IPS DF 6.9 (cell line): ENCODE measurements around the gene LBX2.
A peak's percentile ranks its signal among the peaks of the same experiment; 100 is the strongest.
"Not testable (repeated sequence)": the region's sequence is repeated elsewhere in the genome, so short reads cannot be mapped to it uniquely, and the experiment has no call there.

ENCODE experiments used
- DNase-seq: peaks from one replicate; pipeline ENCODE4 v3.0.0-alpha.2; 2013; ENCODE audit warnings: low read depth, low spot score
- H3K27ac ChIP-seq: one replicate; pipeline ENCODE4 v1.5.1; 2013; ENCODE audit warnings: low read length, control low read depth
- H3K27me3 ChIP-seq: 2 replicates; pipeline ENCODE4 v1.6.1; 2013; ENCODE audit warnings: mild to moderate bottlenecking, low read length; ENCODE audit not compliant: control insufficient read depth, insufficient read depth
- H3K36me3 ChIP-seq: 2 replicates; pipeline ENCODE4 v1.6.1; 2013; ENCODE audit warnings: low read length; ENCODE audit not compliant: control insufficient read depth, insufficient read depth
- H3K4me1 ChIP-seq: 2 replicates; pipeline ENCODE4 v1.6.1; 2013; ENCODE audit warnings: low read length; ENCODE audit not compliant: control insufficient read depth, insufficient read depth
- H3K4me3 ChIP-seq: 2 replicates; pipeline ENCODE4 v1.5.1; 2013; ENCODE audit warnings: mild to moderate bottlenecking, low read length
- H3K9me3 ChIP-seq: 2 replicates; pipeline ENCODE4 v1.6.1; 2013; ENCODE audit warnings: low read length, inconsistent platforms; ENCODE audit not compliant: control insufficient read depth, insufficient read depth
- WGBS: extraction: QIAGEN DNeasy Blood & Tissue Kit; methylation state at CpG from one replicate; pipeline ENCODE4 v1.1.7; 2013; ENCODE audit warnings: mixed read lengths, missing lambda C conversion rate; ENCODE audit not compliant: insufficient read length, insufficient coverage; 5-methylcytosine and 5-hydroxymethylcytosine counted together

The LBX2 gene

DNA sequence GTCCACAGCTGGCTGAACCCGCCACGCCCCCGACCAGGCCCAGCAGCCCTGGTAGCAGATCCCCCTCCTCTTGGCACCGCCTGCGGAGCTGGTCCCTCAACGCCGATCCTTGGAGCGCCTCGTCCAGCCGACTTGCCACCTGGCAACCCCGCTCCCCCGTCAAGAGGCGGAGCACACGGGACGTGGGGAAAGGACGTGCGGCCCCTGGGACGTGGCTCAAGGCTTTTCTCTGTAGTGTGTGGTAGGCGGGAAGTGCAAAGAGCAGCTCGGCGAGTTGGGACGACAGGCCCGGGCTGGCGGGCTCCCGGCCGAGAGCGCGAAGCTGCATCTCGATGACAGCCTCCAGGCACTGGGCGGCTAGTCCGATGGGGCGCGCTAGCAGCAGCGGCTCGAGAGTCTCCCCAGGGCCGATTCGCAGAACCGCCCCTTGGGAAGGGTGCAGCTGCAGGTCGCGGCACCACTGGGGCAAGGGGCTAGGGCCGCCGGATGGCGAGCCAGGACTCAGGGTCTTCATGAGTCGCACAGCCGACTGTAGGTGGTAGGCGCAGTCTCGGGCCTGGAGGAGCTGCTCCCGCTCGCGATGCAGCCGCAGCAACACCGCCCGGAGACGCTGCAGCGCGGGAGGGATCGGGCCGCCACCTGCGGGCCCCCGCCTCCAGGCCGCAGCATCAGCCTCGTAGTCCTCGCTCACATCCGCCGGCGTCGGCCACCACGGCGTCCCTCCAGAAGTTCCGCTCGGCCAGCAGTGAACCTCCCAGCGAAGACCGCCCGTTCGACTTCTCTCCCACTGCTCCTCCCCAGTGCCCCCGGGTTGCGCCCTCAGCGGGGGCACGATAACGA is 17.2 kb downstream of the LBX2 start:
- WGBS = no CpG with 5 or more reads among the region's 80 CpGs
- Histone ChIP-seq H3K4me3 (peak overlapping the region; percentile 58), H3K9me3 (no peaks in the 10 kb centered on the region), H3K36me3 (no peaks in the 10 kb centered on the region), H3K4me1 (peaks cover 6% of the 10 kb centered on the region), H3K27me3 (no peaks in the 10 kb centered on the region), H3K27ac (no peak overlapping the region)
- no peak for DNase-seq

GRCh38 chr2:74481431-74481830 is 18.0 kb downstream of the LBX2 start:
- H3K27me3 ChIP-seq = no peaks in the 10 kb centered on the region
- no peak for DNase-seq
- no peaks in the 10 kb centered on the region for H3K9me3 ChIP-seq
- peaks cover 6% of the 10 kb centered on the region for H3K4me1 ChIP-seq
- no peak overlapping the region for H3K27ac ChIP-seq
- H3K4me3 ChIP-seq = peak overlapping the region; percentile 58; the same call in 1 of the 2 replicates
- no CpG with 5 or more reads among the region's 3 CpGs for WGBS
- no peaks in the 10 kb centered on the region for H3K36me3 ChIP-seq

DNA sequence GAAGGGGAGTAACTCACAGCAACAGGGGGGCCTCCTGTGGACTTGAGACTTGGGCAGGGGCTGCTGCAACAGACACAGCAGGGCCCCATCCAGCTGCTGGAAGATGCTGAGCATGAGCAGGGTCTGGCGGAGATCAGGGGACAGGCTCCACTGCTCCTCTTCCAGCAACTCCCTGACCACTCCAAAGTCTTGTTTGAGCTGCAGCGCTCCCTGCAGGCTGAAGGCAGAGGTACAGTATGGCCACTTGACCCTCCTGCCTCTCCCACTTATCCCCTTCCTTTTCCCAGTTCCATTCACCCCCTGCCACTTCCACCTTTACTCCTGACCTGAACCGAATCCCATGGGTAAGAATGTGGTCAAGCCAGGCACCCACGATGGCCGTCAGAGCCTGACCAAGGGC is 24.5 kb downstream of the LBX2 start:
- no peaks in the 10 kb centered on the region for H3K9me3 ChIP-seq
- WGBS = no CpG with 5 or more reads among the region's 5 CpGs
- H3K4me3 ChIP-seq = no peak overlapping the region
- no peaks in the 10 kb centered on the region for H3K27me3 ChIP-seq
- H3K36me3 ChIP-seq = peaks cover 5% of the 10 kb centered on the region; the same call in 1 of the 2 replicates
- DNase-seq = no peak
- no peaks in the 10 kb centered on the region for H3K4me1 ChIP-seq
- H3K27ac ChIP-seq = no peak overlapping the region

GRCh38 chr2:74474481-74474880 is 24.9 kb downstream of the LBX2 start:
- Histone ChIP-seq H3K4me3 (no peak overlapping the region), H3K36me3 (peaks cover 5% of the 10 kb centered on the region; the same call in 1 of the 2 replicates), H3K27ac (no peak overlapping the region), H3K4me1 (no peaks in the 10 kb centered on the region), H3K9me3 (no peaks in the 10 kb centered on the region), H3K27me3 (no peaks in the 10 kb centered on the region)
- no CpG with 5 or more reads among the region's 6 CpGs for WGBS
- no peak for DNase-seq

- Histone ChIP-seq H3K36me3 (peaks cover 5% of the 10 kb centered on the region; the same call in 1 of the 2 replicates), H3K9me3 (no peaks in the 10 kb centered on the region), H3K4me1 (no peaks in the 10 kb centered on the region), H3K27ac (no peak overlapping the region), H3K27me3 (no peaks in the 10 kb centered on the region), H3K4me3 (peak overlapping the region; percentile 51; the same call in 1 of the 2 replicates)
- DNase-seq = no peak
- no CpG with 5 or more reads among the region's 7 CpGs for WGBS
These were observed 26.5 kb downstream of the LBX2 start for GRCh38 chr2:74472945-74473258.

DNA sequence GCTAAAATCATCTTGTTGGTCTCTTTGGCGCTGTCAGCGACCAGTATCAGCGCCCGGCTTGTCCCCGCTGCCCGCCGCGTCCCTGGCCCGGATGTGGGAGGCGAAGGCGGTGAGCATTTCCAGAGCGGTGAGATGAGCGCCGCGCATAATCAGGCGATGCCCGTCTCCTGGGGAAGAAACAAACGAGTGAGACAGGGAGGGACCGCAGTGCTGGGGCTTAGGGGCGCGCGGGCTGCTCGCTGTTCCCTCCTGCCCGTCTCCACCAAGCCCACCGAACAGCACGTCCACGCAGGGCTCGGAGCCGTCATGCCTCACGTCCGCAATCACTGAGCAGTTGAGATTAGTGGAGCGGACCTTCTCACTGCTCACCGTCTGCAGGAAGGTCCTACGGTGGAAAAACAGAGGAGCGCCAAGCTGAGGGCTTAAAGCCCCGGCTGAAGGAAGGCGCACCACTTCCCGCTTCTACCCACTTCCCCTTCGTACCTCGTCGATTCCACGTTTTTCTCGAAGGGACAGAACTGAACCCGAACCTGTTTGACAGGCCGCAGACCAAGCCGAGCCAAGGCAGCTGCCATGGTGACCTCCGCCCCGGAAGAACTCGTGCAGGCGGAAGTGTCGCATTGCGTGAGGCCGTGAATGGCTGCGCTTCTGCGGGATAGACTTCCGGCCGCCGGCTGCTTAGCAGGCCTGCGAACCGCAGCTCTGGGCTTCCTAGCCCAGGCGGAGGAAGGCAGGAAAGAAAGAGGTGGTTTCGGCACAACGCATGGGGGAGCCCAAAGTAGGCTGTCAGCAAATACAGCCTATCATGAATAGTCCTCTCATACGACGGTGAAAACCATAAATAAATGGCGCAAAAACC is 27.1 kb downstream of the LBX2 start, which contains the start of gene MRPL53:
MRPL53 (minus strand) TSS at position 595 of the 859 bp plus-strand sequence; CDS start at position 575, 20 bp downstream.
- peaks cover 5% of the 10 kb centered on the region; the same call in 1 of the 2 replicates for H3K36me3 ChIP-seq
- no CpG with 5 or more reads among the region's 66 CpGs for WGBS
- peak; percentile 94 for DNase-seq
- H3K9me3 ChIP-seq = no peaks in the 10 kb centered on the region
- peak within 1 kb of the TSS; percentile 51; the same call in 1 of the 2 replicates for H3K4me3 ChIP-seq
- no peak within 1 kb of the TSS for H3K27ac ChIP-seq
- no peaks in the 10 kb centered on the region for H3K27me3 ChIP-seq
- H3K4me1 ChIP-seq = no peaks in the 10 kb centered on the region

DNA sequence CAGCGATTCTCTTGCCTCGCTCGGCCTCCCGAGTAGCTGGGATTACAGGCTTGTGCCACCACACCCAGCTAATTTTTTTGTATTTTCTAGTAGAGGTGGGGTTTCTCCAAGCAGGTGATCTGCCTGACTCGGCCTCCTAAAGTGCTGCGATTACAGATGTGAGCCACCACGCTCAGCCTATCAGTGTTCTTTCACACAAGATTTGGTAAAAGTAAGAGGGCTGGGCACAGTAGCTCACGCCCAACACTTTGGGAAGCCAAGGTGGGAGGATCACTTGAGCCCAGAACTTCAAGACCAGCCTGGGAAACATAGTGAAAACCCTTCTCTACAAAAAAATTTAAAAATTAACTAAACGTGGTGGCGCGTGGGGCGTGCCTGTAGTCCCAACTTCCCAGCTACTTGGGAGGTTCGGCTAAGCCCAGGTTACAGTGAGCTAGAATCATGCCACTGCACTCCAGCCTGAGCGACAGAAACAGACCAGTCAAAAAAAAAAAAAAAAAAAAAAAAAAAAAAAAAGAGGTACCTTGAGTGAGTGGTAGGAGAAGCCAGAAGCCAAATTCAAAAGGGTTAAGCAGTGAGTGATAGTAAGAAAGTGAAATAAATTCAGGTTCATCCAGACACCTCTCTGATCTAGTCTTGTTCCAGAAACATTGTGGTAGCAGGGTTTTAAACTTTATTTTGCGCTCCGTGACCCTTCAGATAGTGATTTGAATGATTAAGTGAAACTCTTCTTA is 27.9 kb downstream of the LBX2 start:
- Histone ChIP-seq H3K9me3 (no peaks in the 10 kb centered on the region), H3K27ac (no peak overlapping the region), H3K4me3 (peak overlapping the region; percentile 51; the same call in 1 of the 2 replicates), H3K27me3 (no peaks in the 10 kb centered on the region), H3K36me3 (peaks cover 5% of the 10 kb centered on the region; the same call in 1 of the 2 replicates), H3K4me1 (no peaks in the 10 kb centered on the region)
- no peak for DNase-seq
- WGBS = no CpG with 5 or more reads among the region's 16 CpGs

- not testable (repeated sequence) for H3K36me3 ChIP-seq, H3K27me3 ChIP-seq, H3K4me3 ChIP-seq, H3K4me1 ChIP-seq, DNase-seq, H3K9me3 ChIP-seq, H3K27ac ChIP-seq
- WGBS = no CpG with 5 or more reads among the region's 12 CpGs
These were observed 28.7 kb downstream of the LBX2 start for GRCh38 chr2:74470742-74471141.

GRCh38 chr2:74464406-74464805 is 35.0 kb downstream of the LBX2 start:
- Histone ChIP-seq H3K4me1 (0 out of 2 replicates have a peak, but pooled peaks cover 2% of the 10 kb centered on the region), H3K4me3 (peak overlapping the region; percentile 95; the same call in 1 of the 2 replicates), H3K27ac (no peak overlapping the region), H3K36me3 (peaks cover 8% of the 10 kb centered on the region), H3K27me3 (no peaks in the 10 kb centered on the region), H3K9me3 (no peaks in the 10 kb centered on the region)
- no CpG with 5 or more reads among the region's 13 CpGs for WGBS
- no peak for DNase-seq

DNA sequence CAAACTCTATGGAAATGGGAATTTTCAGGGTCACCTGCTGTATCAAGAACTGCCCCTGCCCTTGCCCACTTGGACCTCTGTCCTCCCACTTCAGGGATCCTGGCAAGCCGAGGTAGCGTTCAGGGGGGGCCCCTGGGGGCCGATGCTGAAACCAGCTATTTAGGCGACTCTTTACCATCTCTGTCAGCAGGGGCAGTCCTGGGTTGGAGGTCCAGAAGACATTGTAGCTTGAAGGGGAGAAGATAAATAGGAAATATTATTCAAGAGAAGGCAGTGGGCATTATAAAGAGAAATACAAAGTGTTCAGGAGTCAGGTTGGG is 36.7 kb downstream of the LBX2 start:
- Histone ChIP-seq H3K27ac (no peak overlapping the region), H3K4me1 (0 out of 2 replicates have a peak, but pooled peaks cover 2% of the 10 kb centered on the region), H3K9me3 (no peaks in the 10 kb centered on the region), H3K4me3 (no peak overlapping the region), H3K27me3 (no peaks in the 10 kb centered on the region), H3K36me3 (peaks cover 8% of the 10 kb centered on the region)
- DNase-seq = no peak
- WGBS = no CpG with 5 or more reads among the region's 4 CpGs
